Smooth muscle cell (in vitro differentiated cells): ENCODE data around the gene ACSF3. TPM values are rescaled to one million over a fixed set of nuclear protein-coding genes. Genes with fewer than 3 reads are reported as not detected.
"Not testable (repeated sequence)": the region's sequence is repeated elsewhere in the genome, so short reads cannot be mapped to it uniquely, and the experiment has no call there.

Experiments
- DNase-seq: peaks from one replicate; lab custom pipeline; 2025; ENCODE audit not compliant: unreplicated experiment; lab: John Stamatoyannopoulos, UW
- H2AFZ ChIP-seq: fragments of 200-600 bp; sonication (generic); 2 replicates; pipeline ENCODE4 v1.6.0; 2016; ENCODE audit warnings: antibody characterized with exemption, low read depth, mild to moderate bottlenecking
- H3F3A ChIP-seq: fragments of 200-600 bp; sonication (generic); 2 replicates; pipeline ENCODE4 v1.6.0; 2017; ENCODE audit warnings: antibody characterized with exemption, low read depth
- H3K27ac ChIP-seq: fragments of 200-600 bp; sonication (generic); 2 replicates; pipeline ENCODE4 v1.5.1; 2016; ENCODE audit warnings: low read depth, mild to moderate bottlenecking
- H3K27me3 ChIP-seq: fragments of 200-600 bp; sonication (generic); 2 replicates; pipeline ENCODE4 v1.6.1; 2016; ENCODE audit warnings: low read depth, mild to moderate bottlenecking
- H3K36me3 ChIP-seq: fragments of 200-600 bp; sonication (generic); 2 replicates; pipeline ENCODE4 v1.5.1; 2016; ENCODE audit warnings: low read depth
- H3K4me1 ChIP-seq: fragments of 200-600 bp; sonication (generic); 2 replicates; pipeline ENCODE4 v1.5.1; 2016; ENCODE audit warnings: low read depth
- H3K4me2 ChIP-seq: fragments of 200-600 bp; sonication (generic); 2 replicates; pipeline ENCODE4 v1.6.0; 2016; ENCODE audit warnings: mild to moderate bottlenecking
- H3K4me3 ChIP-seq: fragments of 200-600 bp; sonication (generic); 2 replicates; pipeline ENCODE4 v1.5.1; 2016; ENCODE audit warnings: mild to moderate bottlenecking
- H3K79me2 ChIP-seq: fragments of 200-600 bp; sonication (generic); 2 replicates; pipeline ENCODE4 v1.6.0; 2016; ENCODE audit warnings: low read depth, mild to moderate bottlenecking
- H3K9ac ChIP-seq: fragments of 200-600 bp; sonication (generic); 2 replicates; pipeline ENCODE4 v1.6.0; 2016; ENCODE audit warnings: low read depth
- H3K9me3 ChIP-seq: fragments of 200-600 bp; sonication (generic); replicated peaks from 2 replicates; pipeline ENCODE4 v1.5.1; 2016; ENCODE audit warnings: low read depth
- H4K20me1 ChIP-seq: fragments of 200-600 bp; sonication (generic); 2 replicates; pipeline ENCODE4 v1.6.0; 2016; ENCODE audit warnings: low read depth
- CTCF ChIP-seq: fragments of 200-600 bp; sonication (generic); IDR thresholded peaks from 2 replicates; pipeline ENCODE4 v1.5.1; 2017; ENCODE audit warnings: borderline replicate concordance, mild to moderate bottlenecking, antibody characterized with exemption; ENCODE audit not compliant: insufficient read depth, poor library complexity, severe bottlenecking
- WGBS: methylation state at CpG from one replicate; pipeline ENCODE4 v1.1.7; 2016; ENCODE audit warnings: low lambda C conversion rate; 5-methylcytosine and 5-hydroxymethylcytosine counted together
- polyA plus RNA-seq: library from polyadenylated mRNA; unstranded; fragments of >200 nt; fragmentation: Nextera tagmentation; extraction: Ambion mirVana; gene quantifications from 2 replicates; pipeline ENCODE4 v1.2.1, GENCODE V29; 2016
- total RNA-seq: library from RNA; depleted of rRNA; stranded (reverse); fragments of >200 nt; gene quantifications from 2 replicates; pipeline ENCODE4 v1.2.3, GENCODE V29; 2014

Gene ACSF3
- total and polyA plus RNA-seq, 2 experiments from 2014 or later = 13.6 to 15.1 TPM

DNA sequence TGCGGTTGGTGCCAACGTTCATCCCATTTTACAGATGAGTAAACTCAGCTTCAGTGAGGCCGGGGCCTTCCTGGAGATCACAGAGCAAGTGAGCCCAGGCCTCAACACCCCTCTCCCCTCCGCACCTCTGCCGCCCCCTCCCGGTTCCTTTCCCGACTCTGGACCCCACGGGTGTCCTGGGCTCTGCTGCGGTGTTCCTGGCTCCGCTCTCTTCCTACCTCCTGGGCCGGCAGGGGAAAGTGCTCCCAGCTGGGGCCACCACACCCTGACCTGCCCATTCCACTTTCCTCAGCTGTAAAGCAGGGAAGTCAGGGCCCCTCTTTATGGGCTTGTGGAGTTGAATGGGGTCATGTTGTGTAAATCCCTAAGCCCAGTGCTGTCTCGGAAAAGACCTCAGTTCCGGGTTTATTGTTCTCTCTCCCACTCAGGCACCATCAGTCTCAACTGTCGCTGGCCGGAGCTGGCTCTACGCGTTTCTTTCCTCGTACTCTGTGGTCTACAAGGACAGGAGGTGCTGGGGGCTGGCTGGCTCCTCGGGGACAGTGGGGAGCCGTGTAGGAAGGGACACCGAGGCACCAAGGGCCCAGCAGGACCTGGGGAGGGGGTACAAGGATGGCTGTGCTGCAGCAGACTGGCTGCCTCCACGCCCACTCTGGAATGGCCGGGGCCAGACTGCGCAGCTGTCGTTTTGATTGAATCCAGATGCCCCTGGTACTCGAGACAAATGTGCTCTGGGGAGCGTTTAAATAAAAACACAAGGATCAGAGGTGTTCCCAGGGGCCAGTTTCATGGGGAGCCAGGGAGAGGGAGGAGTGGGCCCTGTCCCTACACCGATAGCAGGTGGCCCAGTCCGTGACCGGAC, 21.7 kb upstream of the ACSF3 start:
- H3K9ac ChIP-seq = no peak overlapping the region
- H3K36me3 ChIP-seq = no peaks in the 10 kb centered on the region
- H3K9me3 ChIP-seq = no peaks in the 10 kb centered on the region
- H3F3A ChIP-seq = peaks cover 5% of the 10 kb centered on the region
- no peak for TF ChIP-seq CTCF
- 53% methylated on average over 29 of the region's 30 CpGs for WGBS
- H3K27me3 ChIP-seq = no peaks in the 10 kb centered on the region
- peak overlapping the region; percentile 10 for H3K4me3 ChIP-seq
- H3K27ac ChIP-seq = no peak overlapping the region
- no peaks in the 10 kb centered on the region for H4K20me1 ChIP-seq
- no peaks in the 10 kb centered on the region for H3K79me2 ChIP-seq
- no peak overlapping the region for H2AFZ ChIP-seq
- H3K4me2 ChIP-seq = peak overlapping the region; percentile 49
- peaks cover 6% of the 10 kb centered on the region for H3K4me1 ChIP-seq
- DNase-seq = no peak

- H3K4me2 ChIP-seq = no peak overlapping the region
- H3K79me2 ChIP-seq = no peaks in the 10 kb centered on the region
- H3K4me1 ChIP-seq = peaks cover 6% of the 10 kb centered on the region
- H3K9me3 ChIP-seq = no peaks in the 10 kb centered on the region
- WGBS = 88% methylated on average over 22 of the region's 22 CpGs
- peaks cover 5% of the 10 kb centered on the region for H3F3A ChIP-seq
- DNase-seq = no peak
- H2AFZ ChIP-seq = no peak overlapping the region
- H3K27ac ChIP-seq = no peak overlapping the region
- H3K27me3 ChIP-seq = no peaks in the 10 kb centered on the region
- no peak overlapping the region for H3K9ac ChIP-seq
- no peak for TF ChIP-seq CTCF
- no peak overlapping the region for H3K4me3 ChIP-seq
- no peaks in the 10 kb centered on the region for H4K20me1 ChIP-seq
- no peaks in the 10 kb centered on the region for H3K36me3 ChIP-seq
Measured at GRCh38 chr16:89072548-89073130, 21.0 kb upstream of the ACSF3 start.

GRCh38 chr16:89073346-89074071, 20.1 kb upstream of the ACSF3 start:
- Histone ChIP-seq H3K4me2 (no peak overlapping the region), H3K4me3 (no peak overlapping the region), H3K27me3 (no peaks in the 10 kb centered on the region), H3K27ac (no peak overlapping the region), H3K9me3 (no peaks in the 10 kb centered on the region), H3F3A (peaks cover 5% of the 10 kb centered on the region), H3K9ac (no peak overlapping the region), H3K36me3 (no peaks in the 10 kb centered on the region), H3K4me1 (peaks cover 6% of the 10 kb centered on the region), H4K20me1 (no peaks in the 10 kb centered on the region), H3K79me2 (no peaks in the 10 kb centered on the region), H2AFZ (no peak overlapping the region)
- no peak for DNase-seq
- 95% methylated on average over 34 of the region's 34 CpGs for WGBS
- no peak for TF ChIP-seq CTCF

GRCh38 chr16:89074072-89074674, 19.5 kb upstream of the ACSF3 start:
- WGBS = 96% methylated on average over 32 of the region's 35 CpGs
- H3K4me2 ChIP-seq, H3K36me3 ChIP-seq, H3K27ac ChIP-seq, DNase-seq, H3F3A ChIP-seq, H3K9me3 ChIP-seq, H4K20me1 ChIP-seq, H3K79me2 ChIP-seq, H3K9ac ChIP-seq, H3K4me3 ChIP-seq, H3K27me3 ChIP-seq, H3K4me1 ChIP-seq, H2AFZ ChIP-seq: not testable (repeated sequence)
